Activated T-cell treated with anti-CD3 and anti-CD28 coated beads for 48 hours (primary cell): ENCODE results near the gene LAMC1.
"Not testable (repeated sequence)": the region's sequence is repeated elsewhere in the genome, so short reads cannot be mapped to it uniquely, and the experiment has no call there.

ENCODE experiments used
- DNase-seq: peaks from one replicate; pipeline ENCODE4 v3.0.0-alpha.2; 2020; ENCODE audit warnings: low read depth

The LAMC1 gene

DNA sequence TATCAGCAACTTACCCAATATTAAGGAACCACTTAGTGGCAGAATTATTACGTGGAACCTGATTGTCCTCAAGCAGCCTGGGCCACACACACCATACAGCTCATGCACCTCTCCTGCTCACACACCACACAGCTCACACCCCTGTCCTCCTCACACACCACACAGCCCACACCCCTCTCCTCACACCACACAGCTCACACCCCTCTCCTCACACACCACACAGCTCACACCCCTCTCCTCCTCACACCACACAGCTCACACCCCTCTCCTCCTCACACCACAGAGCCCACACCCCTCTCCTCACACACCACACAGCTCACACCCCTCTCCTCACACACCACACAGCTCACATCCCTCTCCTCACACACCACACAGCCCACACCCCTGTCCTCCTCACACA lies 126.1 kb downstream of the LAMC1 start:
- no peak for DNase-seq

DNA sequence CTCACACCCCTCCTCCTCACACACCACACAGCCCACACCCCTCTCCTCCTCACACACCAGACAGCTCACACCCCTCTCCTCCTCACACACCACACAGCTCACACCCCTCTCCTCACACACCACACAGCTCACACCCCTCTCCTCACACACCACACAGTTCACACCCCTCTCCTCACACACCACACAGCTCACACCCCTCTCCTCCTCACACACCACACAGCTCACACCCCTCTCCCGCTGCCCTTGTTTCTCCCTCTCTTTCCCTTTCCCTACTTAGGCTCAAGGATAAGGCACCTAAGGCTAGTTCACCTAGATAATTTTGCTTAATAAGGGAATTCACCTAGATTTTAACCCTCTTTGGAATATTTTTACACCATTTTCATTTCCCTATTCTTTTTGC lies 126.8 kb downstream of the LAMC1 start:
- not testable (repeated sequence) for DNase-seq

DNA sequence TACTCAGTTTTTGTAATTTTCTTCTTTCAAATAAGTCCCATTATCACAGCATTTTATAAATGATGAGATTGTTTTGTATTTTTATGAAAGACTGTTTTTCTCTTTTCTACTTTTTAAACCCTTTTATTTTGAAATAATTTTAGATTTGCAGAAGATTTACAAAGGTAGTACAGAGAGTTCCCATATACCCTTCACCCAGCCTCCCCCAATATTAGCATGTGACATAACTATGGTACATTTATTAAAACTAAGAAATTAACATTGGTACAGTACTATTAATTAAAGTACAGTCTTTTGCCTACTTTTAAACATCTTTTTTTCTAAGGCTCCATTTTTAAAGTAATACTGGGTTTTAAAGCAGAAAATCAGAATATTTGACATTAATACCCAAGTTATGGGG lies 127.2 kb downstream of the LAMC1 start:
- no peak for DNase-seq

DNA sequence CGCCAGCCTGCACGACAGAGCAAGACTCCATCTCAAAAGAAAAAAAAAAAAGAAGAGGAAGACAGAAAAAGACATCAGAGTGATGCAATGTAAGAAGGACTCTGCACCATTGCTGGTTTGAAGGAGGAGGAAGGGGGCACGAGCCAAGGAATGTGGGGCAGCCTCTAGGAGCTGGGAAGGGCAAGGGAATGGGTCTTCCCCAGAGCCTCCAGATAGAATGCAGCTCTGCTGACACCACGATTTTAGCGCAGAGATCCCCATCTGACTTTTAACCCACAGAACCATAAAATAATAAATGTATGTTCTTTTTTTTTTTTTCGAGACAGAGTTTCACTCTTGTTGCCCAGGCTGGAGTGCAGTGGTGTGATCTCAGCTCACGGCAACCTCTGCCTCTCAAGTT lies 129.0 kb downstream of the LAMC1 start:
- DNase-seq: no peak

DNA sequence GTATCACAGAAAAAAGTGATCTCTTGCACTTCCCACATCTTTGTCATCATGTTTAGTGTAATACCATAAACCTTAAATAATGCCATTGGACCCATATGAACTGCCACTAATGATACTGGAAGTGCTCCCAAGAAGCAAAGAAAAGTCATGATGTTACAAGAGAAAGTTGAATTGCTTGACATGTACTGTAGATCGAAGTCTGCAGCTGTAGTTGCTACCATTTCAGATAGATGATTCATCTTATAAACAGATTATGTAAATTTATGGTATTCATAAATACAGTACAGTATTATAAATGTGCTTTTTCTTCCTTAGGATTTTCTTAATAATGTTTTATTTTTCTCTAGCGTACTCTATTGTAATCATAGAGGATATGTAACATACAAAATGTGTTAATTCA lies 132.7 kb downstream of the LAMC1 start:
- DNase-seq: no peak

DNA sequence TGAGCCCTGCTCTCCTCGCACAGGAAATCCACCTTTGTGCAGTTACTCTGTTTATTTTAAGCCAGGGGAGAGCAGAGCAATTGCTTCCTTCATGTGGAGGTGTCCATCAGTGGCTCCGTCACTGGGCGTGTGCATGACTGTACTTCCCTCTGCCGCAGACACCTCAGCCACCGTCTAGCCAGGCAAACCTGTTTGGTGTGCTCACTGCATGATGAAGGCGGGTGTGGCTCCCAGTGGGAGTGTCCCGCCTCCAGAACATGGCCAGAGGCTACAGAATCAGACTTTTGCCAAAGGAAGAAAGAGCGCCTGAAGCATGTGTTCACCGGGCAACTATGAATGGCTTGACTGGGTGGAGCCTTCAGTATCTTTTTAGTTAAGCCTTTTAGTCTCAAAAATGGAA lies 136.7 kb downstream of the LAMC1 start:
- no peak for DNase-seq

DNA sequence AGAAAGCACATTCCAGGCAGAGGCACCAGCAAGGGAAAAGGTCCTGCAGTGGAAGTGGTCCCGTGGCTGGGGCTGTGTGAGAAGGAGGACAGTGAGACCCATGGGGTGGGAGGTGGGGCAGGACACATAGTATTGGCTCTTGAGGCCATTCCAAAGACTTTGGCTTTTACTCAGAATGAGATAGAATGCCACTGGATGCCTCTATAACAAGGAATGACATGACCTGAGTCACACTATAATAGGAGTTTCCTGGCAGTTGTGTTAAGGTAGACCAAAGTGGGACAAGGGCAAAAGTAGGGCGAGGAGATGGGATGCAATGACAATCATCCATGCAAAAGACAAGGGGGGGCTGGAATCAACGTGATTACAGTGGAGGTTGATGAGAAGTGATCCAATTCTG lies 138.2 kb downstream of the LAMC1 start:
- DNase-seq: no peak

DNA sequence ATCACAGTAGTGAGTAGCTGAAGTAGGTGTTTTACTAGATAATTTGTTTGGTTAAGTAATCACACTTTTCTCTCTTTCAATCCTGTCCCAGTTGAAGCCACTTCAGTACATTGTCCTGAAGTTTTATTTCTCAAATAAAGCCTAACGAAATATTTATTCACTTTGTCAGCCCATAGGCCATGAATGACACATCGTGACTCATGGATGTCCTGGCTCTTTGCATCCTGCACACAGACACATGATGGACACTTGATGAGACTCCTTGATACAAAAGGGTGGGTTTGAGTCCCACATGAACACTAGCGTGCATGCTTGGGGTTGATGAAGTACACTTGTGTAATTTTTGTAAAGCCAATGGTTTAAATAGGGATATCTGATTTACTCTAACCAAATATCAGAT lies 140.1 kb downstream of the LAMC1 start:
- no peak for DNase-seq

DNA sequence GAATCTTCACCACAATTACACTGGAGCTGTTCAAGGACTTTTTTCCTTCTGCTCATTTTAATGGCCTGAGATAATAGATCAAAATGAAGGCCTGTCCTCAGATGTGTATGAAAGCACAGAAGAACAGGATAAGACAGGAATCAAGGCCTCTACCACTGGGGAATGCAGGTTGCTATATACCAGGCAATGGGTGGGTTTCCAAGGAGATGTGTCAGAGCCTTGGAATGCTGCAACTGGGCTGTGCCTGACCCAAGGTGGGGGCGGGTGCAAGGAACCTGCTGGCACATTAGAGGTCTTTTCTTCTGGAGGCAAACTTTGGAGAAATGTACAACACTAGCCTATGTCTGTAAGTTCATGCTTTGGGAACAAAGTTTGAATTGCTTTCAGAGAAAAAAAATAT lies 141.1 kb downstream of the LAMC1 start:
- no peak for DNase-seq

DNA sequence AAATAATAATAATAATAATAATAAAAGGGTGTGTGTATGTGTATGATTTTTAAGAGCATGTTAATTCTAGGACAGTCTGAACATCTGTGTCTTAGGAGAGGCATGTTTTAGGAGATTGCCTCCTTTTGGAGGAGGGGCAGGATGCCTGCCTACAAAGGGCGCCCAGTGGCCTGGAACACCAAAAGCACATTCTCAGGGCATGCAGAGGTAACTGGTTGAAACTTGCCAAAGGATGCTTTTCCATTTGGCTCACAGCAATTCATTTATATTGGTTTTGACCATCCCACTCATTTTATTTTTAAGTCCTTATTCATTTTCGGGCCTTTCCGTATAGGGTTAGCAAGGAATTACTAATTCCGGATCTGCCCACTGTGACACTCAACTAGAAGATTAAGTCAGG lies 141.7 kb downstream of the LAMC1 start:
- DNase-seq: no peak

DNA sequence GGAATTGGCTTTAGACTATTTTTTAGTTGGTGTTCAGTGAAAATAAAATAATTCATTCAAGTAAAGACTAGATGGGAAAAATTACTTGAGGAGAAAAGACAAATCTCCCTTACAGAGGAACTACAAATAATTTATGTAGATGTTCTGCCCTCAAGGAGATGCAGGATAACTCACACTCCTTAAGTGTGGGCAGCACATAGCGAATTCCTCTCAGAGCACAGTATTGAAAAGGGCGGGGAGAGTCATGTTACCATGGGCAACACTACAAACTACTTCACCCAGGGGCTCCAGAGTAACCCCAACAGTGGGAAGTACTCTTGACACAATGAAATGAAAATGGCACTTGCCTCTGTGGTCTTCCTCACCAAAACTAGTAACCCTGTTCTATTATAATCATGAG lies 142.2 kb downstream of the LAMC1 start:
- no peak for DNase-seq

DNA sequence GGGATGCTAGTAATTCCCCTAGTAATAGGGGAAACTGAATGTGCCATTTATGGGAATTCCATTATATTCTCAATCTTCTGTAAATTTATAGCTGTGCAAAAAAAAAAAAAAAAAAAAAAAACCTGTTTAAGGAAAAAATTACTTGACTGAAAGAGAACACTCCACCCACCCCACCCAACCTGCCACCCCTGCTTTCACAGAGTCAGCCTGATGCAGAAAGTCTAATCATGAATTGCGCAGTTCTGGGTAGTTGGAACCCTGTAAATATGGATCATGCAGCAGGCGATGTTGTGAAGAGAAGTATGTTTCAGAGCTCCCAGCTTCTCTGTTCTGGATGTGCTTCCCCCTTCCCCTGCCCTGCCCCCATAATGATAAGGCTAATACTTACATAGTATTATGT lies 143.2 kb downstream of the LAMC1 start:
- DNase-seq: no peak

DNA sequence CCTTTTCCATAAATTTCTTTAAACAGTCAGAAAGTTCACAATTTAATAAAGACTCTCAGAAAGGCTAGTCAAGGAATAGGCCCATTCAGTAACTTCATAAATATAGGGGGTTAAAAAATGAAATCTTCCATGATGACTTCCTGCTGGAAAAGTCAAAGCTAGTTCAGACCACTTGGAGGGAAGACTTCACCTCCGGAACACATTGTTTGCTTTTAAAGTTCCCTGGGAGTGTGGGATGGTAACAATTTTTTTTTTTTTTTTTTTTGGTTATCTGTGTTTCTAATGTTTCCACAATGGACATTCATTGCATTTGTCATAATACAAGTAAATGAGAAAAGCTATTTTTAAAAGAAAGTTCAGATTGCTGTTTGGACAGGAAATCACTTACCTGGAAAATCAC lies 144.5 kb downstream of the LAMC1 start:
- DNase-seq: no peak

DNA sequence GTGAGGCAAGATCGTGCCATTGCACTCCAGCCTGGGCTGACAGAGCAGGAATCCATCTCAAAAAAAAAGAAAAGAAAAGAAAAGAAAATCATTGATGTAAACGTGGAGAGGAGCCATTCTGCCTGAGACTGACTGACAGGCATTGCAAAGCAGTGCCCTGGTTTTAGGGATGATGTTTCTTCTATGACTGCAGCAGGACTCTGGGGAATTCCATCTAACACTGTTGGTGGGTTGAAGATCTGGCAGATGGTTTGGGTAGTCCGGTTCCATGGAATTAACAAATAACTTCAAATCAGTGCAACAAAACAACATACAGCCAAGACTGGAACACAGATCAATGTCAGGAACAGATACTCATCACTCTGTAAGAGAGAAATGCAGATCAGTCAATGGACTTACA lies 145.1 kb downstream of the LAMC1 start:
- no peak for DNase-seq

DNA sequence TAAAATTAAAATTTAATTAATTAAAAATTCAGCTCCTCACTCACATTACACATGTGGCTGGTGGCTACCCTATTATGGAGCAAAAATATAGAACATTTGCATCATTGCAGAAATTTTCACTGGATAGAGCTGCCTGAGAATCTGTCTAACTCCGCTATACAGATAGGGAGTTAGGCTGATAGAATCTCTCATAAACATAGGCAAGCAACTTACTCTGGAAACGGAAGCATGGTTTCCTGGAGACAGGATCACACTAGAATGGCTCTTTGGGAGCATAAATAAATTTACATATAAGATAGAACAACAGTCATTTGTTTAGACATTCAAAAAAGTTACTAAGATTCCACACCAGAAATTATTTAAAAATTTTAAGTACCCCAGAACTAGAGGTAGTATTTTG lies 150.6 kb downstream of the LAMC1 start:
- no peak for DNase-seq

DNA sequence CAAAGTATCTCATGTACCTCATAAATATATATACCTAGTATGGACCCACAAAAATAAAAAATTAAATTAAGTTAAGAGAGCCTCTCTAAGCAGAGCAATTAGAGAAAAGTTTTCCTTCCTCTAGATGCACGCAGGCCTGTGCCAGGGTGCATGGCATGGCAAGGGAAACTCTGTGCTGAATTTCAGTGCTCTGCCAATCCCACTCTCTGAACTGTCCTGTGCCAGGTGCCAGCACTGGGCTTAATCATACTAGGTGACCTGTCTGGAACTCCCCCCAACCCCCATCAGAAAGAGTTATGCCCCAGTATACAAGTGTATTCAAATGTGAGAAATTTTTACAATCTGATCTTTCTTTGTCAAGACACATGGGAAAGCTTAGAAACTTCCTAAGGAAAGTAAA lies 152.4 kb downstream of the LAMC1 start:
- DNase-seq: no peak

DNA sequence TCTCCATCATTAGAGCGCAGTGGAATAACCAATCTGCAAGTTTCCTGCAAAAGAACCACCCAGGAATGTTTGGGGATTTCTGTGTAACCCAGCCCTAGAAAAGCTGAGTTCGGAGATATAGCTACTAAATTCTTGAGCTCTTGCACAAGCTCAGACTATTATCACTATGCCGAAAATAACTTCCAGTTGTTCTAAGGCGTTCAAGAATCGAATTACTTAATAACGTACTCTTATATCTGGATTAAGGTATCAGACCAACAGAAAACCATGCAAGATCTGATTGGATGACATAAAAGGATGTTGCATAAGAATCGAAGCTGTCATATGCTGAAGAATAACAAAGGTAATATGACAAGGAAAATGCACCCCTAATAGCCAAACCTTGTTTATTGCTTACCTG lies 155.3 kb downstream of the LAMC1 start:
- DNase-seq: no peak

DNA sequence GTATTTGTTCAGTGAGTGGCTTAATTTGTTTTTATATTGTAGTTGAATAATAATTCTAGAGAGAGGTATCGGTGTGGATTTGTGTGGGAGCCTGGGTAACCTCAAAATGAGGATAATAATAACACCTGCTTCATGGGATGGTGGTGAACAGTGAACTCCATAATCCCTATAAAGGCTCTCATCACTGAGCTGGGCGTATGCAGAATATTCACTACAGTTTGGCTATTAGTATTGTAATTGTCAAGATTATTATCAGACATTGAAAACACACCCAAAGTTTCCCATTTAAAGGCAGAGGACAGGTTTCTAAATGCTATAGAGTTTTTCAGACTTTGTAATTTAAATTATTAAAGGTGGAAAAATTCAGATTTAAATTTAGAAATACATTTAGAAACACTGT lies 155.8 kb downstream of the LAMC1 start:
- no peak for DNase-seq

DNA sequence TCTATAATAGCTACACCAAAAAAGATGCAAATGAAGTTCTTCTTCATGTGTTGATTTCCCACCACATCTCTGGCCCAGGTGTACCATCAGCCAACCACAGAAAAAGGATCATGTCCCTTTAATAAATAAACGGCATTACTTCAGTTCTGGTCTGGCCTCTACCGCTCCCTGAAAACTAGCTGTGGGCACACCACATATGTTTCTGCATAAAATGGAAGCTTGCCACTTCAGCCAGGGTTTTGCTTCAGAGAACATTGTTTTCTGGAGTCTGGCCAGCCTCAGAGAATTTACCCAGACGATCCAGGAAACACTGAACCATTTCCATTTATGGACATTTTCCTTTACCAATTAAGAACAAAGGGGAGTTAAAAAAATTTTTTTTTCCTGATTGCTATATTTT lies 157.0 kb downstream of the LAMC1 start:
- DNase-seq: no peak

DNA sequence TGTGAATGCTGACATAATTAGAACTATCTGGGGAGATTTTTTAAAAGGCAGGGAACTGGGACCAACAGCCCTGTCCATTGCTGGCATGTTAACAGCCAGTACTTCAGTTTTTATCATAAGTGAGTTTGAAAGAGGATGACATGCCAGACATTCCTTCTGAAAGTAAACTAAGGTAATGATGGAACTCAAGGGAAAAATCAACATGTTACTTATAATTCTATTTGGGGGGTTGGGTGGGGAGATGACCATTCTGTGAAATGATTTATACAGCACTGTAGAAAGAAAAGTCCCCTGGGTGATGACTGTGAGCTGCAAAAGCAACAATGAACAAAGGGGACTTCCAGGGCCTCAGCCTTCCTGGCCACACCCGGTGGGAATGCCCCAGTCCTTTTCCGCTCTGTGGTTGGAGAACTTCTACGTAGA lies 157.4 kb downstream of the LAMC1 start:
- no peak for DNase-seq

DNA sequence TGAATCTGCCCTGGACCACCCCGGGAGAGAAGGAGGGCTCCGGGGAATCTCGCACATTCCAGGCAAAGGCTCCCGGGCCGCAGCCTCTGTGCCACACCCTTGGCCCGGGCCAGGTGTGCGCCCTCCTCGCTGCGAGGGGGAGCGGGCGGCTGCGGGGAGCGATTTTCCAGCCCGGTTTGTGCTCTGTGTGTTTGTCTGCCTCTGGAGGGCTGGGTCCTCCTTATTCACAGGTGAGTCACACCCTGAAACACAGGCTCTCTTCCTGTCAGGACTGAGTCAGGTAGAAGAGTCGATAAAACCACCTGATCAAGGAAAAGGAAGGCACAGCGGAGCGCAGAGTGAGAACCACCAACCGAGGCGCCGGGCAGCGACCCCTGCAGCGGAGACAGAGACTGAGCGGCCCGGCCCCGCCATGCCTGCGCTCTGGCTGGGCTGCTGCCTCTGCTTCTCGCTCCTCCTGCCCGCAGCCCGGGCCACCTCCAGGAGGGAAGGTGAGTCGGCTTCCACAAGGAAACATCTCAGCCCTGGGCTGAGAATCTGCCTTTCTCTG lies 162.8 kb downstream of the LAMC1 start, which contains the start of gene LAMC2:
Gene LAMC2 (plus strand): TSS at position 324 of the 550 bp plus-strand sequence. CDS start 89 bp downstream, at position 413.
- DNase-seq: peak; percentile 23

DNA sequence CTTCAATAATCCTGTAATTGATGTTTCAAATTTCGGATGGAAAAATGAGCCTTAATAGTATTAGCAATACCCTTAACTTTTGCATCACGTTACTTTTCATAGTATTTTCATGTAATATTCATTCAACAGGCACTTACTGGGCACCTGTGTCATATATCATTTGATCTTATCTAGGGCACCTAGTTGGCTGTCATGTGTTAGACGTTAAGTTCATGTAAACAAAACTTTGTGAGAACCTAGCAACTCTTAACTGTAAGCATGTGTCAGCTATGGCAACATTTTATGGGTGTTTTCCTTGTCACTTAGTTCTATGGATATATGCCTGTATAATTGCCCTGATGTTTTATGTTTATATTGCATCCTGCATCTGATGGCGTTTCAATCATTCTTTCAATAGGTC lies 163.6 kb downstream of the LAMC1 start:
- no peak for DNase-seq

DNA sequence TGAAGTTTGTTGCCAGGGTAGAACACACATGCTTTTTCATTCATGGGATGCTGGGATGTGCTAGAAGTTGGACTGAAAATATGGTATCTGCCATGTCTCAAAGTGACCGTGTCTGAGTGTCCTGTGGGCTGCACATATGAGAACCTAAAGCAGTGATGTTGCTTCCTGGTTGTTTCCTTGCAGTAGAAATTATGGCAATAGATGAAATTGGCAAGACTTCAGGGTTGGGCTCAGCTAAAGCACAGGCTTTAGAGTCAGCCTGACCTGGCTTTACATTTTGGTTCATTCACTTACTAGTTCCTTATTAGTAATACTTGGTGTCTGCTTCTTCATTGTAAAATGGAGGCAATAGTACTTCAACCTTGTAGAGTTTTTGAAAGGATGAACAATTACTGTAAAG lies 165.0 kb downstream of the LAMC1 start:
- DNase-seq: no peak

DNA sequence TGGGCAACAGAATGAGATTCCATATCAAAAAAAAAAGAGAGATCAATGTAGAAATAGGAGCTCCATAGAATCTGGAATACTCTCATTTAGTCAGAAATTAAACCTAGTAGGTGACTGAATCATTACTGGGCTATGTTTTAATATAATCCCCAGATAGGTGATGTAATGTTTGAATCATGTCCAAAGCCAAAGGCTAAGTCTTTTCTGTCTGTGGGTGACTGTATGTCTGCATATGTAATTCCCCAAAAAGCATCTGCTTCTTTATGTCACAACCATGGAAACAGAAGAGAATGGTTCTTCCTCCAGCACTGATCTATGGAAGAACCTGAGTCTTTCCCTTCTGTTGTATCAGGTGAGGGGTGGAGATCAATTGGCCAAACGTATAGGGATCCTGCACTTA lies 168.6 kb downstream of the LAMC1 start:
- DNase-seq: no peak

DNA sequence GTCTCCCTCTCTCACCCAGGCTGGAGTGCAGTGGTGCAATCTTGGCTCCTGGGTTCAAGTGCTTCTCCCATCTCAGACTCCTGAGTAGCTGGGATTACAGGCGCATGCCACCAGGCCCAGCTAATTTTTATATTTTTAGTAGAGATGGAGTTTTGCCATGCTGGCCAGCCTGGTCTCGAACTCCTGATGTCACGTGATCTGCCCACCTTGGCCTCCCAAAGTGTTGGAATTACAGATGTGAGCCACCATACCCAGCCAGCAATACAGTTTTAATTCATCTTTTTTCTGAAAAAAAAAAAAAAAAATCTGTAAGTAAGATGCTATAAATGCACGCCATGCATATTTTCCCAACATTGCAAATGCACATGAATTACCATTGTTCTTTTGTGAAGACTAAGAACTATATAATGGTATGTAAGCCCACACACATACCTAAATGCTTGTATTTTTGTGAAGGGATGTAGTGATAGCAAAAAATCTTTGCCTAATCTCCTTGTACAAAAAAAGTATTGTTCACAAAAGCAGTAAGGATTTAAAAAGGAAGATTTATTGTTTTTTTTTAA lies 170.8 kb downstream of the LAMC1 start:
- DNase-seq: no peak
